HG02678 (cell line): ENCODE data around the gene FIP1L1.
"Not testable (repeated sequence)": the region's sequence is repeated elsewhere in the genome, so short reads cannot be mapped to it uniquely, and the experiment has no call there.

ENCODE experiments used
- ATAC-seq: cut with Tn5 transposase; IDR thresholded peaks from one replicate; pipeline ENCODE4 v1.9.1; 2021; ENCODE audit warnings: mild to moderate bottlenecking, moderate library complexity; ENCODE audit not compliant: unreplicated experiment

Gene FIP1L1

DNA sequence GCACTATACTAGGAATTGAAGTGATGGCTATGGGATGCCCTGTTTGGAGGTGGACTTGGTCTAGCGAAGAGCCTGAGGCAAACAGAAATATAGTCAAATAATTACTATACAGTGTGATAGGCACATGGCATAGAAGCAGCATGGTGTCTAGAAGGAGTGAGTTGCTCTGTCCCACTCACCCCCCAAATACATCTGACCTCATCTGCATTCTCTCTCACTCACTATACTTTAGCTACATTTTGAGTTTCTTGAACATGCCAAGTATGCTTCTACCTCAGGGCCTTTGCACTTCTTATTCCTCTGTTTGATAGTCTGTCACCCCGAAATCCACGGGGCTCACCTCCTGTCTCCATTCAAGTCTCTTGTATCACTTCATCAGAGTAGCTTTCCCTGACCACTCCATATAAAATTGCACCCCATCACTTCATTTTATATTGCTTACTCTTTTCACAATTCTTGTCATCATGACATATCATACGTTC, 2.6 kb upstream of the FIP1L1 start:
- ATAC-seq: no peak

DNA sequence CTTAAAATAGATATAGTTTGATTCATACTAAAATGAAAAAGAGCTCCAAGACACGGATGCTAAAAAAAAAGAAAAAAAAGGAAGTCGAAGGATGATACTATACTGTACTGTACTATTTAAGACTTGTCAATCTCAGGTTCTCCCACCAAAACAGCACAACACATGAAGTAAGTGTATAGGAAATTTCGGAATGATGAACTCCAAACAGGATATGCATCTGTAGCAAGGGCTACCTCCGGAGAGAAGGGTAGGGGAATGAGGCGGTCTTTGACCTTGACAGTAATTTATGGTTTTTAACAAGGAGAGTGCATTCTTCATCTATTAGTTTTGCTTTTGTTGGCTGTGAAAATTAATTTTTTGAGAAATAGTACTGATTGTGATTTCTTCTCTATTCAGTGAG, 541 bp upstream of the FIP1L1 start:
- ATAC-seq: no peak

GRCh38 chr4:53378171-53378482, 686 bp downstream of the FIP1L1 start:
- ATAC-seq: peak; percentile 39

- no peak for ATAC-seq
Measured at GRCh38 chr4:53380221-53380620, 2.8 kb downstream of the FIP1L1 start.

DNA sequence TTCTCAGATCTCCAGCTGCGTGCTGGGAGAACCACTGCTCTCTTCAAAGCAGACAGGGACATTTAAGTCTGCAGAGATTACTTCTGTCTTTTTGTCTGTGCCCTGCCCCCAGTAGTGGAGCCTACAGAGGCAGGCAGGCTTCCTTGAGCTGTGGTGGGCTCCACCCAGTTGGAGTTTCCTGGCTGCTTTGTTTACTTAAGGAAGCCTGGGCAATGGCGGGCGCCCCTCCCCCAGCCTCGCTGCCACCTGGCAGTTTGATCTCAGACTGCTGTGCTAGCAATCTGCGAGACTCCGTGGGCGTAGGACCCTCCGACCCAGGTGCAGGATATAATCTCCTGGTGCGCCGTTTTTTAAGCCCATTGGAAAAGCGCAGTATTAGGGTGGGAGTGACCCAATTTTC, 32.0 kb downstream of the FIP1L1 start:
- ATAC-seq: not testable (repeated sequence)

- no peak for ATAC-seq
Measured at GRCh38 chr4:53419208-53419607, 41.8 kb downstream of the FIP1L1 start.

GRCh38 chr4:53421791-53422190, 44.4 kb downstream of the FIP1L1 start:
- ATAC-seq: no peak

DNA sequence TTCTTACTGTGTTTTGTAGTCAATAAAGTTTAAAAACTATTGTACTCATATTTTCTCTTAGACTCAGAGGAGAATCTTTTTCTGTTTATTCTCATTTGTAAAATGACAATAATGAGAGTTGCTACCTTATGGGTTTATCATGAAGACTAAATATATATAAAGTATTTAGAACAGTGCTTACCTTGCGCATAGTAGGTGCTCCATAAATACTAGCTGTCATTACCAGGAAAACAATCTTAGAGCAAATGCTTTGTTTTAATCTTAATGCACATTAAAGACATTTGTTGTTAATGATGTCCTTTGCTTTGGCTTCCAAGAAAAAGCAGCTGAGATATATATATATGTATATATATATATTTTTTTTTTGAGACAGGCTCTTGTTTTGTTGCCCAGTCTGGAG, 44.9 kb downstream of the FIP1L1 start:
- ATAC-seq: no peak

- no peak for ATAC-seq
Measured at GRCh38 chr4:53424280-53424679, 46.8 kb downstream of the FIP1L1 start.

GRCh38 chr4:53427366-53427765, 49.9 kb downstream of the FIP1L1 start:
- ATAC-seq: no peak

DNA sequence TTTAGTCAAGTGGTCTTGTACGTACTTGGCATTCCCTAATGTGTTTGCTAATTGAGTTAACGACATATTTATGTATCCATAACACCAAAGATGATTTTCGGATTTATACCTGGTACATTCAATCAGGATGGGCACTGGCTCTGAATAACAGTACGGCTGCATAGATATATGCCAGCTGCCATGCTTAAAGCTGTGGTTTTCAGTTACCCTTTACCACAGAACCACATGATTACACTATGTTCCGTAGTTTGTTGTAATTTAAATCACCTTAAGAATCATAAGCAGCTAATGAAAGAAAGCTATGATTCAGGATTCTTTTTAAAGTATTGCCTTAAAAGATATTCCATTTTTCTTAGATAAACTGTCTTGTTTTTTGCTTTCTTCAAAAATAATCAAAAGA, 53.6 kb downstream of the FIP1L1 start:
- ATAC-seq: no peak

- peak; percentile 66 for ATAC-seq
Measured at GRCh38 chr4:53432528-53433424, 55.3 kb downstream of the FIP1L1 start.

- ATAC-seq: no peak
Measured at GRCh38 chr4:53436251-53436650, 58.8 kb downstream of the FIP1L1 start.

GRCh38 chr4:53441564-53441963, 64.1 kb downstream of the FIP1L1 start:
- no peak for ATAC-seq

GRCh38 chr4:53444954-53445353, 67.5 kb downstream of the FIP1L1 start:
- ATAC-seq: no peak

DNA sequence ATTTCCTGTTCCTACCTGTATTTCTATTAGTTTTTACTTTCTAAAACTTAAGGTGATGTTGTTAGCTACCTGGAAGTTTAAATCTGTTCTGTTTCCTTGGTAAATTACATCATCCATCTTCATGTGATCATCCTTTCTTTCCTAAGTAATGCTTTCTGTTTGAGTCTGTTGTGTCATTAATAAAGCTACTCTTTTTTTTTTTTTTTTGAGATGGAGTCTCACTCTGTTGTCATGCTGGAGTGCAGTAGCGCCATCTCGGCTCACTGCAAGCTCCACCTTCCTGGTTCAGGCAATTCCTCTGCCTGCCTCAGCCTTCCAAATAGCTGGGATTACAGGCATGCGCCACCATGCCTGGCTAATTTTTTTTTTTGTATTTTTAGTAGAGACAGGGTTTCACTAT, 73.3 kb downstream of the FIP1L1 start:
- ATAC-seq: no peak

GRCh38 chr4:53453385-53453784, 75.9 kb downstream of the FIP1L1 start:
- ATAC-seq: no peak

- no peak for ATAC-seq
Measured at GRCh38 chr4:53455766-53456165, 78.3 kb downstream of the FIP1L1 start.

DNA sequence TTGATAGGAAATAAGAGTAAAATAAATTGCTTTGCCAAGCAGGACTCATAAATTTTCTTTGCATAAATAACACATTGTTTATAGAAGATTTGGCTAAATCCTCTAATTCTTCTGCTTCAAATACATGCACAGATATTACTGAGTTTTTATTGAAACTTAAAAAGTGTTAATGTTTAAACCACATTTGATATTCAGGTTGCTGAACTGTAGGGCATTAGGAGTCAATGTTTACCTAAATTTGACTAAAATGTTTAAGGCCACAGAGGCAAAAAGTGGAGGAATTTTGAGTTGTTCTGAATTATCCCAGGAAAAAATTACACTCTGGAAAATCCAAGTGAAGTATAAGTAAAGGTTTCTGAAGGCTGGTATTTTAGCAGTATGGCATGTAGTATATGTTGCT, 78.7 kb downstream of the FIP1L1 start:
- no peak for ATAC-seq

DNA sequence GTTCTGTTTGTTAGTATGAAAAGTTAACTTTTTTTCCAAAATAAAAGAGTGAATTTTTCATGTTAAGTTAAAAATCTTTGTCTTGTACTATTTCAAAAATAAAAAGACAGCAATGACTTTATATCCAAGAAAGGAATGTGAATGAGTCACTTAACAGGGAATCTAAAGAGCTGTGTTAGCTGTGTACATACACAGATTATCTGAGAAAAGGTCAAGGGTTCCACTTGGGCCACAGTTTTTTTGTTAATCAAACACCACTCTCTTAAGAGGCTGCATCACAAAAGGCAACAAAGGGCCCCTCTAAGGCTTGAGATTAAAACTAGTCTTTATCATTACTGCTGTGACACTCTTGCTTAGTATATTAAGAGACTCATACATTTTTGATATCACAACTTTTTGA, 82.1 kb downstream of the FIP1L1 start:
- no peak for ATAC-seq

- ATAC-seq: no peak
Measured at GRCh38 chr4:53461244-53461643, 83.8 kb downstream of the FIP1L1 start.

- ATAC-seq: no peak
Measured at GRCh38 chr4:53463340-53463739, 85.9 kb downstream of the FIP1L1 start.

GRCh38 chr4:53465281-53465680, 87.8 kb downstream of the FIP1L1 start:
- no peak for ATAC-seq
